Breast epithelium (tissue), 4 donors: ENCODE measurements around the gene BRMS1L. TPM values are rescaled to one million over a fixed set of nuclear protein-coding genes. Genes with fewer than 3 reads are reported as not detected.

Experiments
- DNase-seq, 2 donors: peaks; one replicate each; pipeline ENCODE4 v3.0.0-alpha.2; 2019; ENCODE audit warnings: low spot score in 2 of 2
- H3K27ac ChIP-seq, 2 donors: fragments of 200-600 bp; sonication (generic) in 1 of 2; one replicate each; pipeline ENCODE4 v1.5.1; 2016 to 2019; ENCODE audit warnings: mild to moderate bottlenecking in 1 of 2
- H3K27me3 ChIP-seq, 2 donors: fragments of 200-600 bp; sonication (generic) in 1 of 2; one replicate each; pipeline versions ENCODE4 v1.5.1 to v1.6.0; 2017 to 2019; ENCODE audit warnings: control low read depth in 1 of 2, mild to moderate bottlenecking in 1 of 2
- H3K36me3 ChIP-seq: fragments of 200-600 bp; one replicate; pipeline ENCODE4 v1.5.1; 2019
- H3K4me1 ChIP-seq, 2 donors: fragments of 200-600 bp; sonication (generic); one replicate each; pipeline ENCODE4 v1.5.1; 2016 to 2019; ENCODE audit warnings: control low read depth in 1 of 2
- H3K4me3 ChIP-seq, 3 donors: fragments of 200-600 bp; sonication (generic); 1 replicate in 2 of 3; 2 replicates in 1 of 3; pipeline ENCODE4 v1.5.1; 2016 to 2019; ENCODE audit warnings: mild to moderate bottlenecking in 3 of 3, moderate library complexity in 2 of 3
- H3K9me3 ChIP-seq, 2 donors: fragments of 200-600 bp; sonication (generic) in 1 of 2; one replicate each; pipeline ENCODE4 v1.5.1; 2016 to 2019; ENCODE audit warnings: control low read depth in 1 of 2
- CTCF ChIP-seq, 3 donors: fragments of 450-650 bp; IDR thresholded peaks; one replicate each; pipeline ENCODE4 v1.5.1; 2016 to 2017; ENCODE audit warnings: antibody characterized with exemption in 3 of 3, mild to moderate bottlenecking in 3 of 3, moderate library complexity in 3 of 3
- POLR2A ChIP-seq: fragments of 450-650 bp; IDR thresholded peaks from one replicate; pipeline ENCODE4 v1.6.1; 2016; ENCODE audit warnings: antibody characterized with exemption, mild to moderate bottlenecking, moderate library complexity
- POLR2AphosphoS5 ChIP-seq, 3 donors: sonication (generic); formaldehyde crosslinking; IDR thresholded peaks; one replicate each; pipeline ENCODE4 v1.6.1; 2017; ENCODE audit warnings: antibody characterized with exemption in 3 of 3
- intact Hi-C: fragments of 100-400 bp; cut with DNase I; formaldehyde crosslinking; loops from one replicate; pipeline ENCODE4 v1.15.1; 2023; ENCODE audit warnings: low total_unique reads
- total RNA-seq, 3 donors: library from RNA; depleted of rRNA; stranded (reverse); fragments of >200 nt; gene quantifications; one replicate each; pipeline ENCODE4 v1.1.0, GENCODE V29; 2016

The BRMS1L gene
- total RNA-seq, 3 donors from 2014 or later: 5.9 to 9.1 (median 7.5) TPM

- Histone ChIP-seq H3K27me3 (no peaks in the 10 kb centered on the region), H3K36me3 (no peaks in the 10 kb centered on the region), H3K27ac (no peak overlapping the region), H3K9me3 (peaks cover 0 to 1% of the 10 kb centered on the region in 2 donors), H3K4me3 (no peak overlapping the region), H3K4me1 (no peaks in the 10 kb centered on the region)
- TF ChIP-seq CTCF (IDR thresholded peaks at IDR 0.05) (no peak), POLR2A (no peak), POLR2AphosphoS5 (IDR thresholded peaks at IDR 0.05) (no peak)
- no peak for DNase-seq
- intact Hi-C loops: no loop called here
These were observed 39.3 kb upstream of the BRMS1L start for GRCh38 chr14:35786856-35787255.

- intact Hi-C loops: no loop called here
- no peaks in the 10 kb centered on the region for H3K9me3 ChIP-seq
- no peak overlapping the region for H3K4me3 ChIP-seq
- H3K27ac ChIP-seq: no peak overlapping the region
- no peaks in the 10 kb centered on the region for H3K36me3 ChIP-seq
- H3K4me1 ChIP-seq: no peaks in the 10 kb centered on the region
- no peaks in the 10 kb centered on the region for H3K27me3 ChIP-seq
- TF ChIP-seq POLR2A: no peak
- no peak for TF ChIP-seq CTCF (IDR thresholded peaks at IDR 0.05)
- no peak for TF ChIP-seq POLR2AphosphoS5 (IDR thresholded peaks at IDR 0.05)
- no peak for DNase-seq
These were observed 36.5 kb upstream of the BRMS1L start for GRCh38 chr14:35789651-35790050.

GRCh38 chr14:35797796-35798195 is 28.3 kb upstream of the BRMS1L start:
- Histone ChIP-seq H3K4me1 (no peaks in the 10 kb centered on the region), H3K27ac (no peak overlapping the region), H3K27me3 (no peaks in the 10 kb centered on the region), H3K36me3 (no peaks in the 10 kb centered on the region), H3K9me3 (no peaks in the 10 kb centered on the region), H3K4me3 (no peak overlapping the region)
- DNase-seq: no peak
- intact Hi-C loops: no loop called here
- no peak for TF ChIP-seq POLR2AphosphoS5 (IDR thresholded peaks at IDR 0.05)
- no peak for TF ChIP-seq POLR2A
- no peak for TF ChIP-seq CTCF (IDR thresholded peaks at IDR 0.05)

- intact Hi-C loops: no loop called here
- Histone ChIP-seq H3K4me1 (no peaks in the 10 kb centered on the region), H3K27me3 (no peaks in the 10 kb centered on the region), H3K4me3 (no peak overlapping the region), H3K36me3 (no peaks in the 10 kb centered on the region), H3K27ac (no peak overlapping the region), H3K9me3 (no peaks in the 10 kb centered on the region)
- no peak for TF ChIP-seq POLR2A
- no peak for DNase-seq
These were observed 19.9 kb upstream of the BRMS1L start for GRCh38 chr14:35806006-35806907.

- Histone ChIP-seq H3K4me3 (peak overlapping the region; percentile 68 to 78 (median 78)), H3K36me3 (no peaks in the 10 kb centered on the region), H3K4me1 (no peaks in the 10 kb centered on the region), H3K27ac (peak overlapping the region in 1 of 2 donors; percentile 11), H3K9me3 (no peaks in the 10 kb centered on the region), H3K27me3 (no peaks in the 10 kb centered on the region)
- intact Hi-C loops: no loop called here
- TF ChIP-seq POLR2A: no peak
- DNase-seq: no peak
These were observed 18.8 kb upstream of the BRMS1L start for GRCh38 chr14:35807131-35807961.
